PC-9 (cell line): Measurements from ENCODE around the gene B3GLCT.

Experiments used
- EZH2 ChIP-seq: fragments of 200-600 bp; sonication (generic); IDR thresholded peaks from 2 replicates; pipeline ENCODE4 v1.8.0; 2017; ENCODE audit warnings: antibody characterized with exemption, low read depth
- TF ChIP-seq, protein P1 (sequence below): fragments of 200-600 bp; sonication (generic); conservative IDR thresholded peaks from 2 replicates; pipeline ENCODE4 v1.6.1; 2017; ENCODE audit warnings: mixed run types, antibody characterized with exemption, mild to moderate bottlenecking, moderate library complexity

DNA sequence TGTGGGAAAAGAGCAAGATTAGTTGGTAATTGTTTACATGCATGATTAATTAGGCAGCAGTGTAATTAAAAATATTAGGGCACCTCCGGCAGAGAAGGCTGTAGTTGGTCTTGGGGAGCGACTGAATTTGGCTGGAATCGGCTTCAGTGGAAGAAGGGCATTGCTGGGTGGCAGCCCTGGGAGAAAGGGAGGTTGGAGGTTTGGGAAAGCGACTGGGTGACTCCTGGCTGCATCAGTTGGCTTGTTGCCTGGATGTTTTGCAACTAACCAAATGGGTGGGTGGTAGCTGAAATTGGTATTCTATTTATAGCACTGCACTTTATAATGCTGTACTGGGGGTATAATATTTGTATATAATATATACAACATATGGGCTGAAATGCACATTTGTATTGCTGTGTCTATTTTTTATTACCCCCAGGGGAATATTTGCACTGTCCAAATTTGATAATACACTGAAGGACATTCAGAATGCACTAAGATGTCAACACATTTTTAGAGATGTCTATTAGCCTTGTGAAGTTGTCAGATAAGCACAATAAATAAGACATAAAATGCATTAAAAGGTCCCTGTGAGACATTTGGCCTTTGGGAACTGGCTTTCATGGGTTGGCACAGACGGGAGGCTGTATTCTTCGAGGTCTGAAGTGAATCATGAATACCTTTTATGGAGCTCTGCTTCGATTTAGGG is 1.7 kb downstream of the B3GLCT start:
- TF ChIP-seq, protein P1, sequence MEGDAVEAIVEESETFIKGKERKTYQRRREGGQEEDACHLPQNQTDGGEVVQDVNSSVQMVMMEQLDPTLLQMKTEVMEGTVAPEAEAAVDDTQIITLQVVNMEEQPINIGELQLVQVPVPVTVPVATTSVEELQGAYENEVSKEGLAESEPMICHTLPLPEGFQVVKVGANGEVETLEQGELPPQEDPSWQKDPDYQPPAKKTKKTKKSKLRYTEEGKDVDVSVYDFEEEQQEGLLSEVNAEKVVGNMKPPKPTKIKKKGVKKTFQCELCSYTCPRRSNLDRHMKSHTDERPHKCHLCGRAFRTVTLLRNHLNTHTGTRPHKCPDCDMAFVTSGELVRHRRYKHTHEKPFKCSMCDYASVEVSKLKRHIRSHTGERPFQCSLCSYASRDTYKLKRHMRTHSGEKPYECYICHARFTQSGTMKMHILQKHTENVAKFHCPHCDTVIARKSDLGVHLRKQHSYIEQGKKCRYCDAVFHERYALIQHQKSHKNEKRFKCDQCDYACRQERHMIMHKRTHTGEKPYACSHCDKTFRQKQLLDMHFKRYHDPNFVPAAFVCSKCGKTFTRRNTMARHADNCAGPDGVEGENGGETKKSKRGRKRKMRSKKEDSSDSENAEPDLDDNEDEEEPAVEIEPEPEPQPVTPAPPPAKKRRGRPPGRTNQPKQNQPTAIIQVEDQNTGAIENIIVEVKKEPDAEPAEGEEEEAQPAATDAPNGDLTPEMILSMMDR = no peak
- no peak for TF ChIP-seq EZH2
